ENCODE results near the gene CDX1.
"Not testable (repeated sequence)": the region's sequence is repeated elsewhere in the genome, so short reads cannot be mapped to it uniquely, and the experiment has no call there.

Gene CDX1

GRCh38 chr5:150223474-150223873 lies 56.9 kb downstream of the CDX1 start:
- Histone ChIP-seq H3K27me3 (ENCODE audit: insufficient read depth, low read depth, severe bottlenecking) (no peaks in the 10 kb centered on the region), H3K36me3 (no peaks in the 10 kb centered on the region), H3K4me3 (ENCODE audit: low read depth, low read length) (no peak overlapping the region), H3K9me3 (ENCODE audit: severe bottlenecking) (no peaks in the 10 kb centered on the region), H3K27ac (no peak overlapping the region)
- TF ChIP-seq CTCF (IDR thresholded peaks at IDR 0.05; ENCODE audit: low read depth, low read length) = no peak
- DNase-seq = no peak

DNA sequence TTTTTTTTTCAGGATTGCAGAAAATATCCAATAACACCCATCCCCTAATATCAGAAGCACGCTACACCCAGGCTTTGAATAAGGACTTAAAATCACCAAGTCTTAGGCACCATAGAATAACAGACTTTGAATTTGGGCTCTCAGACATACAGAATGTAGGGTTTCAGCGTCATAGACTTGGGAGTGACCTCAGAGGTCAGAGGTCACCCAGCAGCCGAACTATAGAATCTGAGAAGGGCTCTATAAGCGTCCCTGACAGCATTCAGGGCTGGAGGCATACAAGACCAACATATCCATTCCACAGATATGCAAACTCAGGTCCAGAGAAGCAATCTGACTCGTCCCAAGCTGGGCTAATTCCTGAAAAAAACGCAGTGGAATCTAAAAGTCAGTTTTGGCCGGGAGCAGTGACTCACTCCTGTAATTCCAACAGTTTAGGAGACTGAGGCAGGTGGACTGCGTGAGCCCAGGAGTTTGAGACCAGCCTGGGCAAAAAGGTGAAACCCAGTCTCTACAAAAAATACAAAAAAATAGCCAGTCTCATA lies 58.0 kb downstream of the CDX1 start:
- H3K27ac ChIP-seq = no peak overlapping the region
- DNase-seq = no peak
- no peaks in the 10 kb centered on the region for H3K27me3 ChIP-seq (ENCODE audit: insufficient read depth, low read depth, severe bottlenecking)
- no peaks in the 10 kb centered on the region for H3K9me3 ChIP-seq (ENCODE audit: severe bottlenecking)
- no peak for TF ChIP-seq CTCF (IDR thresholded peaks at IDR 0.05; ENCODE audit: low read depth, low read length)
- H3K4me3 ChIP-seq (ENCODE audit: low read depth, low read length) = no peak overlapping the region
- H3K36me3 ChIP-seq = no peaks in the 10 kb centered on the region

- H3K27me3 ChIP-seq (ENCODE audit: insufficient read depth, low read depth, severe bottlenecking) = no peaks in the 10 kb centered on the region
- TF ChIP-seq CTCF (IDR thresholded peaks at IDR 0.05; ENCODE audit: low read depth, low read length) = no peak
- H3K27ac ChIP-seq = no peak overlapping the region
- H3K36me3 ChIP-seq = no peaks in the 10 kb centered on the region
- no peak overlapping the region for H3K4me3 ChIP-seq (ENCODE audit: low read depth, low read length)
- H3K9me3 ChIP-seq (ENCODE audit: severe bottlenecking) = no peaks in the 10 kb centered on the region
- no peak for DNase-seq
Observed at GRCh38 chr5:150227036-150227435, 60.5 kb downstream of the CDX1 start.

GRCh38 chr5:150227606-150228273 lies 61.2 kb downstream of the CDX1 start:
- H3K27ac ChIP-seq = no peak overlapping the region
- no peaks in the 10 kb centered on the region for H3K36me3 ChIP-seq
- H3K4me3 ChIP-seq (ENCODE audit: low read depth, low read length) = no peak overlapping the region
- no peaks in the 10 kb centered on the region for H3K27me3 ChIP-seq (ENCODE audit: insufficient read depth, low read depth, severe bottlenecking)
- TF ChIP-seq CTCF (IDR thresholded peaks at IDR 0.05; ENCODE audit: low read depth, low read length) = no peak
- DNase-seq = no peak
- H3K9me3 ChIP-seq (ENCODE audit: severe bottlenecking) = no peaks in the 10 kb centered on the region

- TF ChIP-seq CTCF (IDR thresholded peaks at IDR 0.05; ENCODE audit: low read depth, low read length) = no peak
- Histone ChIP-seq H3K9me3 (ENCODE audit: severe bottlenecking) (no peaks in the 10 kb centered on the region), H3K4me3 (ENCODE audit: low read depth, low read length) (no peak overlapping the region)
Observed at GRCh38 chr5:150229571-150229970, 63.0 kb downstream of the CDX1 start.

DNA sequence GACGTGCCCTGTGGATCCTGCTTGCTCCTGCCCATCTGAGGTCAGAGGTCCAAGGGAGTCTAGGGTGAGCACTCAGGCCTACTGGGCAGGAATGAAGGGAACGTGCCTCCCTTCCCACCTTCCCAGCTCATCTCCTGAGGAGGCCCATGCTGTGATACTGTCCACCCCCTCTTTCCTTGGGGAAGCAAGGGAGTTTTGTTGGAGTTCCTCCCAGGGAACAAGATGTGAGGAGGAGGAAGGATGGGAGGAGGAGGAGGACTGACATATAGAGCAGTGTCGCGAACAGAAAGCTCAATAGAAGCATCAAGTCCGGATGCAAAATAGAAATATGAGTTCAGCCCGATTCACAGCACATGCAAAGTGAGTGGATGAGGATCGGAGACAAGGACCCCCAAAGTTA lies 64.3 kb downstream of the CDX1 start:
- no peak for TF ChIP-seq CTCF (IDR thresholded peaks at IDR 0.05; ENCODE audit: low read depth, low read length)
- no peak for DNase-seq

More at GRCh38 chr5:150229571-150229970, 63.0 kb downstream of the CDX1 start:
- no peaks in the 10 kb centered on the region for H3K36me3 ChIP-seq
- no peak for DNase-seq
- H3K27me3 ChIP-seq (ENCODE audit: insufficient read depth, low read depth, severe bottlenecking) = no peaks in the 10 kb centered on the region
- no peak overlapping the region for H3K27ac ChIP-seq

GRCh38 chr5:150233706-150234105 lies 67.1 kb downstream of the CDX1 start:
- H3K27me3 ChIP-seq (ENCODE audit: insufficient read depth, low read depth, severe bottlenecking); H3K27ac ChIP-seq; H3K4me3 ChIP-seq (ENCODE audit: low read depth, low read length); H3K36me3 ChIP-seq; H3K9me3 ChIP-seq (ENCODE audit: severe bottlenecking); DNase-seq: not testable (repeated sequence)

More for the DNA sequence above, 64.3 kb downstream of the CDX1 start:
- H3K27ac ChIP-seq = no peak overlapping the region
- H3K9me3 ChIP-seq (ENCODE audit: severe bottlenecking) = no peaks in the 10 kb centered on the region
- no peaks in the 10 kb centered on the region for H3K27me3 ChIP-seq (ENCODE audit: insufficient read depth, low read depth, severe bottlenecking)
- no peaks in the 10 kb centered on the region for H3K36me3 ChIP-seq
- H3K4me3 ChIP-seq (ENCODE audit: low read depth, low read length) = no peak overlapping the region

Measured in WERI-Rb-1 (cell line).